LHCN-M2 (cell line): ENCODE results near the gene GALNTL6. TPM values are rescaled to one million over a fixed set of nuclear protein-coding genes. Genes with fewer than 3 reads are reported as not detected.

Source experiments
- DNase-seq: peaks from one replicate; pipeline ENCODE4 v3.0.0-alpha.2; 2012; ENCODE audit warnings: low read depth
- total RNA-seq: library from RNA; depleted of rRNA; stranded (reverse); fragments of >200 nt; gene quantifications from 2 replicates; pipeline ENCODE4 v1.2.3, GENCODE V29; 2014

The GALNTL6 gene
- total RNA-seq, 1 experiment from 2014 or later: 0.06 TPM

DNA sequence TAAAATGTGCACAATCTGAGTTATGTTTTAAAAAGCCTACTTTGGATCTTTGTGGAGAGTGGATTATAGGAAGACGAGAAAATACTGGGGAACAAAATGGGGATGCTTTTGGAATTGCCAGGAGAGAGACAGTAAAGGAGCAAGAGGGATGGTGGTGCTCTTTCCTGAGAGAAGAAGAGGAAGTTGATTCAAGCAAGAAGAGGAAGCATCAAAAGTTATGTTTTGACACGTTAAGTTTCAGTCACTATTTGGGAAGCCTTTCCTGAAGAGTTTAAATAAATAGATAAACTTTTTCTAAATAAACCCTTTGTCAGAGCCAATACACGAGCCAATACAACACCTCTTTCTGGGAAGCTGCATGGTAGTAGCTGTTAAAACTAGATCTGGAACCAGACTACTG, 394.1 kb downstream of the GALNTL6 start:
- DNase-seq: no peak

DNA sequence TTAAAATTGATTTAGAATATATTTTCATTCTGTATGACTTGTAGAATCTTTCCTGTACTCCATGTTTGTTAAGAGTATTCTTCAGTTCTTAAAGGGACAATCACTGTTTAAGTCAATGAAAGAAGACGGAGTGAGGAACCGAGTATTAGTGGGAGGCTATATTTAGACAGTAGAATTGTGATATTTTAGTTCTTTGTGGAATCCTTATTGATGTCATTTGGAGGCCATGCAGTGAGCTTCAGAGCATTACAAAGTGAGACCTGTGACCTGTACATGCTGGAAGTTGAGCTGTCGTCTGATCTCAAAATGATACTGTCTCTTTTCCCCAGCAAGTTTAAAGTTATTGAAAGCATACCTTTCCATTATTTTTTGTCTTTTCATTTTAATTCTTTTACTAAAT, 394.7 kb downstream of the GALNTL6 start:
- no peak for DNase-seq

DNA sequence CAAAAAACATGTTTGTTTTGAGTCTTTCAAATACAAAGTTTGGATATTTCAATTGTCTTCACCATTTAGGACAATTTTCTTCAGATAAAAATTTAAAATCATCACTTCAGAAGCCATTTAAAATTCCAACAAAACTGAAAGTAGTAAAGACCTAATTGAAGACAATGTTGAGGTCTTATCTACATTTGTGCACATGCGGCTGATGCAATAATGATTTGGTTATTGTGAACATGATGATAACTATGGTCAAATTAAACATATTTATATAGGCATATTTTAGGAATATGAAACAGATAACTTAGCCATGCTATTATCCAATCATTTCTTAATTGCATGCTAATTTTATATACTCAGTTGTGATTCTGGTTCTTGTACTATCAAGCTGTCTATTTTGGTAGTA, 407.5 kb downstream of the GALNTL6 start:
- DNase-seq: no peak

DNA sequence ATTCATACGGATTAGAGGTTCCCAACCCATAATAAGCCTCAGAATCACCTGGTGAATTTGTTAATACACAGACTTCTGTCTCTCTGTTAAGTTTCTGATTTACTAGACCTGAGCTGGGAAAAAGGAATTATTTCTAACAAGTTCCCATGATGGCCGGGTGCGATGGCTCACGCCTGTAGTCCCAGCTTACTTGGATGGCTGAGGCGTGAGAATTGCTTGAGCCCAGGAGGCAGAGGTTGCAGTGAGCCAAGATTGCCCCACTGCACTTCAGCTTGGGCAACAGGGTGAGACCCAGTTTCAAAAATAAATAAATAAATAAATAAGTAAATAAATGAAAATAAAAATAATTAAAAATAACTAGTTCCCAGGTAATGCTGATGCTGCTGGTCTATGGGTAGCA, 412.3 kb downstream of the GALNTL6 start:
- DNase-seq: no peak

DNA sequence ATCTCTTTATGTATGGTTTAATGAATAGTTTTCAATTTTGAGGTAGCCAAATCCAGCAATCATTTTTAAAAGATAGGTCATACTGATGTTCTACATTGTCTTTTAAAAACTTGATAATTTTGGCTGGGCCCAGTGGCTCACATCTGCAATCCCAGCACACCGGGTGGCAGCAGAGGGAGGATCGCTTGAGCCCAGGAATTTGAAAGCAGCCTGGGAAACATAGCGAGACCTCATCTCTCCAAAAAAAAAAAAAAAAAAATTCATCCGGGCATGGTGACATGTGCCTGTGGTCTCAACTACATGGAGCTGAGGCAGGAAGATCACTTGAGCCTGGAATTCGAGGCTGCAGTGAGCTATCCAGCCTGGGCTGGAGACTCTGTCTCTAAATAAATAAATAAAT, 419.8 kb downstream of the GALNTL6 start:
- peak; percentile 10 for DNase-seq

DNA sequence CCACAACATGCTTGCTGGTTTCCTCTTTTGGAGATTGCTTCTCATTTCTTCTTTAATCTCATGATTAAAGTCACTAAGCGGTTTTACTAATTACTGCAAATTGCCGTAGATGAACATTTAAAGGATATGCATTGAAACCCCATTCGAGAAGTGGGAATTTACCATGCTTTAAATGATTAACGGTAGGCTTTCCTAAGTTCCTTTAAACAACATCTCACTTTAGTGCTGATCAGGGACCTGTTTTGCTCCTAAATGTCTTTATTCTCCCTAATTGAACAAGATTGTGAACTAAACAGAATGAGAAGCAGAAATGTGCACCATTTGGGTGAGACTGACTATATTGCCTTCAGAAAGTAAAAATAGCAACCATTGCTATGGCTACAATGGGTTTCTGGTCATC, 430.3 kb downstream of the GALNTL6 start:
- no peak for DNase-seq

DNA sequence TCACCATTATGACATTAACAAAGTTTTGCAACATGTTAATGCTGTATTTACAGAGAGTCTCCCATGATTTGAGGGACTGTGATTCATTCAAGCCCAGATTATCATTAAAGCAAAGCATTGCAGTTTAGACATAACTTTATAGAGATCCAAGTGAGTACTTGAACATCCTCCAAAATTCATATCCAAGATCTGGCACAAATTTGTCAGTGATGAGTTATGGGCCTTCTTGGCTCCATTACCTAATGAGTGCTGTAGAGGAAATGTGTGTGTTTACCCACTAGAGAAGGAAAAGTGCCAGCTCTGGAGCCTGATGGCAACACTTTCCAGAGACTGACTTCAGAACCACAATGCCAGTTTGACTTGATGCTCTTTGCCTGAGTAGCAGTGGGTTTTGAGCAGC, 432.3 kb downstream of the GALNTL6 start:
- peak; percentile 2 for DNase-seq

DNA sequence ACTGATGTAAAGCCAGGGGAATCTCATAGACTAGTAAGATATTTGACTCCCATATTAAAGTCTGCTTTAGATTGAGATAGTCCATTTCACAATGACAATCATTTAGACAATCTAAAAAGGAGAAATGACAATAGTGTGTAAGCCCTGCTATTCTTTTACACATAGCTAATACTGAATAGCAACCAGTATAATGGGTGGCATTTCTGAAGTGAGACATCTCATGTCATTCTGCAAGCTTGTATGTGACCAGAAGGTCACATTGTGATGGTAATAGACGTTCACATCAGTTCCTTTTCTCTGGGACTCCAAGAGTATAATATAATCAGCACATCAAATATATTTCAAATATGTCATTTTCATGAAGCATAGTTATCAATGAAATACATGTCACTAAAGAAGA, 440.2 kb downstream of the GALNTL6 start:
- DNase-seq: no peak

DNA sequence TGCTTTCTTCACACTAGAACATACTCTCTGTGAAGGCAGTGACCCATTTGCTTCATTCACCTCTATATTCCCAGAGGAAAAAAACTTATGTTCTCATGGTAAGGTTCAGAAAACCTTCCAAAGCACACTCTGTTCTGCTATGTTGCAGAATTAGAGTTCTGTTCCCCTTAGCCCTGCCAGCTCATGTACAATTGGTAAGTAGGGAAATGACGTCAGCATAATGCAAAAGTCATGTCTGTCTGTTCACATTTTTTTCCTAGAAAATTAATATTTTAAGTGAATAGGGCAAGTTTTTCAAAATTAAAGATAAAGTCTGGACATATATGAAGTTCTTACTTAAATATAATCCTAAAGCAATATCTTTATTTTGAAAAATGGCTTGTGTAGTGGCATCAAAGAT, 443.6 kb downstream of the GALNTL6 start:
- no peak for DNase-seq

DNA sequence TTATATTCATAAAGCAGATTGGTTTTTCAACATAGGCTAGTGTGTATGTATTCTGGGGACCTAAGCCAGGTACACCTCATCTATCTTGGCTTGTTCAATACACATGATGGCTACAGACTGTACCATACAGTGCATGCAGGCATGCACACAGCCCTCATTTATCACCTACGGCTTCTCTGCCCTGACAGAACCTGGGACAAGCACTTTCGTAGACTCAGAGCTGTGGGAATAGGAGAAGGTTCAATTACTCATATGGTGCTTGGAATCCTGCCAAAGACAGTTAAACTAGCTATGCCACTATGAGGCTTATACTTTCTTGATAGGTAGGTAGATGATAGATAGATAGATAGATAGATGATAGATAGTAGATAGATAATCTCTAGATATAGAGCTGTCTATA, 457.2 kb downstream of the GALNTL6 start:
- DNase-seq: peak; percentile 14

DNA sequence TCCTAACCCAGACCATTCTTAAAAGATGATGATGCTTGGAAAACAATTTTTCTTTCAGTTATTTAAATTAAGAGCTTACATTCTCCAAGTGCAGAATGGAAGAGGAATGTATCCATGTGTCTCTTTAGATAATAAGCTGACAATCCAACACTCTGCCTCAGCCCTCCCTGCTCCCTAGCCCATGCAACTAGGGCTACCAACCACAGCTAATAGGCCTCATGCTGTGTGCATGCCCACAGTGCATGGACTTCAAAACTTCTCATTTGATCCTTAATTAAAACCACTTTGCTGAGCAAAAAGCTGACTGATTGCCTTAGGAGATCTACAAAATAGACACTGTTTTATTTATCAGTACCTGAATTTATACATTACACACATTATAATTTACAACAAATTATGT, 473.9 kb downstream of the GALNTL6 start:
- no peak for DNase-seq

DNA sequence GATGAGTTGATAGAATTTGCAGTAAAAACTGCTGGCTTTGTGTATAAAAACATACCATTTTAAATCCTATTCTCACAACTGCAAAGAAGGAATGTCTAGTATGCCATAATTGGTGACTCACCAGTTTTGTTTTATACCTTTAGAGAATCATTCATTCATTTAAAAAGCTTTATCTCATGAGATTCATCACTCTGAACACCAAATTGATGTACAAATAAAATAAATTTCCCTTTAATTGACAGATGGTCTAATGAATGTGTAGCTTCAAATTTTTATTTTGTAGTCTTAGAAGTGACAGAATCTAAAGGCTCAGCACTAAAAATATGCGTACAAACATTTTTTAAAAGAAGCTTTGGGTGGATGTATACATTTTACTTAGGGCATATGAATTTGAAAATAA, 492.5 kb downstream of the GALNTL6 start:
- DNase-seq: no peak

DNA sequence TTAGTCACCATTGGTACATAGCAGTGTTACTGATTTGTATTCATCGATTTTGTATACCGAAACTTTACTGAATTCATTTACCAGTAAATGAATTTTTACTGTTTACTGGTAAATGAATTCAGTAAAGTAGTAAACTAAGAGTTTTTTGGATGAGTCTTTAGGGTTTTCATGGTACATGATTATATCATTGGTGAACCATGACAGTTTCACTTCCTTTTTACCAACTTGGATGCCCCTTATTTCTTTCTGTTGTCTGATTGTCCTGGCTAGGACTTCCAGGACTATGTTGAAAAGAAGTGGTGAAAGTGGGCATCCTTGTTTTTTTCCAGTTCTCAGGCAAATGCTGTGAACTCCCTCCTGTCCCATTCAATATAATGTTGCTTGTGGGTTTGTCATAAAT, 494.9 kb downstream of the GALNTL6 start:
- DNase-seq: no peak

DNA sequence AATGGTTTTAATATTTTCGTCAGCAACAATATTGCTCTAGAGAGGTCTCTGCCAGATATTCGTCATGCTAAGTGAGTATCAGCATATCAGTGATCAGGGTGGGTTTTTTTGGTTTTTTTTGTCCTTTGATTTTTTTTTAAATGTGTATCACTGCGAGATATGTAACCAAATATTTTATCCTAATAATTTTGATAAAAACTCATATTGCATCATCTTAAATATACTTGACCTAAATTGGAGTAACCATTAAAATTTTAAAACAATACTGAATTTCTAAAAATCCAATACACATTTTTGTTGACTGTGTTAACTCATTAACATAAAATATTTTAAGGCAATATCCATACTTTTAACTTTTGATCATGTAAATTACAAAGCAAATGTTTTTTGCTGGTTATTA, 498.5 kb downstream of the GALNTL6 start:
- DNase-seq: no peak

DNA sequence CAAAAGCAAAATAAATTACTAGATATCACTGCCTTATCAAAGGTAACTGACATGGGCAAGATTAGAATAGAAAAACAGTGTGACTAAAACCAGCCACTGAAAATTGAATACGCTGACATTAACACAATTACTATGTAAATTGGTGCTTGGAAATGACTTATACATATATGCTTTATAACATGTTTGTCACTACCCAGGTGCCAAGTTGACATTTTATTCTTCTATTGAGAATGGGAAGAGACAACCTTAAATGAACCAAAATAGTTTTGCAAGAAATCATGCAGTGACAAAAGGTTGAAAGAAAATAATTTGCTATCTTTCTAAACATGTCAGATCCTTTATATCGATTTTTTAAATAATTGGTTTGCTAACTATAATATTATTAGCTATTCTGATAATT, 510.1 kb downstream of the GALNTL6 start:
- DNase-seq: no peak

DNA sequence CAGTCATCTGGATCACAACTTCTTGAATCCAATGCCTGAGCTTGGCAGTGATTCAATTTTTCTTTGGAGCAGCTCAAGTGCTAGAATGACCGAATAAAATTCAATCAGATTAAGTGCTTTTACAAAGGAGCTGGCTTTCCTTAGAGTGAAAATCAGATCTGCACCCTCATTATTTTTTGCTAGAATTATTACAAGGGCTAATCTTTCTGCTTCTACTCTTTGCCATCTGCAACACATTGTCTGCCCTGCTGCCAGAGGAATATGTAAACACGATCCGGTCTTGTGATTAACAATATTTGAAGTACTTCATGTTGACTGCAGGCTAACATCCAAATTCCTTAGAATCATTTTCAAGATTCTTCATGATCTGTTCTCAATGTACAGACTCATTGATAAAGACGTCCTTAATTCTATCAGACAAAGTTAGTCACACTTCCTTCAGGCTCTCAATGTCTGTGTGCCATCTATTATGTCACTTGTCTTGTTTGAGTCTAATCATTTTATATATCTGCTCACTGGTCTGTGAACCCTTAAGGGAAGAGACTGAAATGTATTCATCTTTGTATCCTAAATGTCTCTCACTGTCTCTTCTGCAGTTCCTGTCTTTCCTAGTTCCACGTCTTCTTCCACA, 531.2 kb downstream of the GALNTL6 start:
- DNase-seq: no peak

DNA sequence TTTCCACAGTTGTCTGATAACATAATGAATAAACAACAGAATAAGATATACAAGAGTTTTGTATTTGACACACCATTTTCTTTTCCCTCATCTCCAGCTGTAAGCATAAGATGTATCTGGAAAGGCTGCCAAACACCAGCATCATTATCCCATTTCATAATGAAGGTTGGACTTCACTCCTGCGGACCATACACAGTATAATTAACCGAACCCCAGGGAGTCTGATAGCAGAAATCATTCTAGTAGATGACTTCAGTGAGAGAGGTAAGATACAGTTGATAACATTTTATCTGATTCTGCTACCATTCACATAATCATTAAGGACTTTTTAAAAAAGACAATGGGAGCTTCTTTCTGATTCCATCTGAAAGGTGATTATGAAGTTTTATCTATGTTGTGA, 535.2 kb downstream of the GALNTL6 start:
- DNase-seq: no peak

DNA sequence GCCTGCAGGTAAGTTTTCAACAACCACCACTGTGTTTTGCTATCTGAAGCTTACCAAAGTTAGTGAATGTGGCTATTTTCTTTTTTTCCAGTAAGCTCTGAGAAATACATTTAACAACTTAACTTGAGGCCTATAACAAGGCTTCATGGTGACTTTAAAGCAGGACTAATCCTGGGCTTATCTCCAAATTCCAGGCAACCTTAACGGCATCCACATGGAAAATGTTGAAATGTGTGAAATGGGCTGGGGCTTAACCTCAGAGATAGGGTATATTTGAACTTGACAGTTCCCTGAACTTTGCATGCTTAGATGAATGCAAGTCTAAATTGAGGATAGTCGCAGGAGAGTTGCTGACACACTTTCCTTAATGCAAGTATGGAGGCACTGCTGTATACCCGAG, 539.2 kb downstream of the GALNTL6 start:
- DNase-seq: no peak

DNA sequence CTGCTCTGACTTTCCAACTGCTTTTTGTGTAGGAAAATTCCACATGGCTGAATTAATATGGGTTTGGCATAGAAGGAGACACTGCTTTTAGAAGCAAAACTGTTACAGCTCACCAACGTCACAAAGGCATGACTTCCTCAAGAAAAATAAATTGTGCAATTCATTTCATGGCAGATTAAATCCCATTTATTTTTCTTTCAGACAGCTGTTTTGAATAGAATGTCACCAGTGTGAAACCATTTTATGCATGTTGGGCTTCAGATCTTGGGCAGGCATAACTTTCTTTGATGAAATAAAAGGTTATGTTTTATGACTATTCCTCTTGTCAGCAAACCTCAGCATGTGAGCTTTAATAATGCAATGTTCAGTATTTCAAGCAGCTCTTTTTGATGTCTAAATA, 542.8 kb downstream of the GALNTL6 start:
- DNase-seq: peak; percentile 75

DNA sequence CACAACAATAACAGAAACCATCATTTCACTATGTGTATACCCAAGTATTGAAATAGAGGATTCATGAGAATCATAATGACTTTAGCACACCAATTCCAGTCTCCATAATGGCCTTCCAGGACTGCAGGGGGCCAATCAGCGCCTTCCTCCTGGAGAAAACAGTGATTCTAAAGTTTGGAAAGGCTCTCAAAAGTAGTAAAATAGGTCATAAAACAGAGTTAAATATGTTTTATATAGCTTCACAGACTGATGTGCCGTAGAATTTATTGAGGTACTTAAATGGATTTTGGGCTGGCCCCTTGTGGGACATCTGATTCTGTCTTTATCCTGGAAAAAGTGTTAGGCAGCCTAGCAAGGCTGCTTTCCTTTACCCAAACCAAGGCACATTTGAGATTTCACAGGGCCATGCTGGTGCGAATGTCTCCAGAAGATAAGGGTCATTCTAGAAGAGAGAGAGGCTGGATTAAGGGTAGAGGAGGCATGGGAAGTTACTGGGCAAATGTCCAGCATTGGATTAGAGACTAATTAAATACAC, 543.9 kb downstream of the GALNTL6 start:
- no peak for DNase-seq

DNA sequence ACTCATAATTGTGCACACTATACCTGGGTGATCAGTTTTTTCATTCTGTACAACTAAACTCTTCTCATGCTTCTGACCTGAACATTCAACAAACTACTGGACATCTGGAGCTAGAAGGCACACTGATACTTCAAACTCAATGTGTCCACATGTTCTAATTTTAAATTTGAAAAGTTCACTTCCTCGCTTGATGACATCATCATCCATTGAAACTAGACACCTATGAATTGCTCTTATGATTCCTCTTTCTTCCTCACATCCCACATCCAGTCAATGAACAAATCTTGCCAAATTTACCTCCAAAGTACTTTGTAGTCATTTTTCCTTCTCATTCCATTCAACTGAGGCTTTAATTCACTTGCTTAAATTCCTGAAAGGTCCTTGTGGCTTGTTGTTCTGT, 549.4 kb downstream of the GALNTL6 start:
- DNase-seq: peak; percentile 12

DNA sequence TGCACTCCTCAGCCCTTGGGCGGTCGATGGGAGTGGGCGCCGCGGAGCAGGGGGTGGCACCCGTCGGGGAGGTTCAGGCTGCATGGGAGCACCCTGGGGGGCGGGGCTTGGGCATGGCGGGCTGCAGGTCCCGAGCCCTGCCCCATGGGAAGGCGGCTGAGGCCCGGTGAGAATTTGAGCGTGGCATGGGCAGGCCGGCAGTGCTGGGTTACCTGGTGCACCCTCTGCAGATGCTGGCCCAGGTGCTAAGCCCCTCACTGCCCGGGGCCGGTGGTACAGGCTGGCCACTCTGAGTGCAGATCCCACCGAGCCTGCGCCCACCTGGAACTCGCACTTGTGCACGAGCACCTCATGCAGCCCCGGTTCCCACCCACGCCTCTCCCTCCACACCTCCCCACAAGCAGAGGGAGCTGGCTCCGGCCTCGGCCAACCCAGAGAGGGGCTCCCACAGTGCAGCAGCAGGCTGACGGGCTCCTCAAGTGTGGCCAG, 556.3 kb downstream of the GALNTL6 start:
- DNase-seq: no peak

DNA sequence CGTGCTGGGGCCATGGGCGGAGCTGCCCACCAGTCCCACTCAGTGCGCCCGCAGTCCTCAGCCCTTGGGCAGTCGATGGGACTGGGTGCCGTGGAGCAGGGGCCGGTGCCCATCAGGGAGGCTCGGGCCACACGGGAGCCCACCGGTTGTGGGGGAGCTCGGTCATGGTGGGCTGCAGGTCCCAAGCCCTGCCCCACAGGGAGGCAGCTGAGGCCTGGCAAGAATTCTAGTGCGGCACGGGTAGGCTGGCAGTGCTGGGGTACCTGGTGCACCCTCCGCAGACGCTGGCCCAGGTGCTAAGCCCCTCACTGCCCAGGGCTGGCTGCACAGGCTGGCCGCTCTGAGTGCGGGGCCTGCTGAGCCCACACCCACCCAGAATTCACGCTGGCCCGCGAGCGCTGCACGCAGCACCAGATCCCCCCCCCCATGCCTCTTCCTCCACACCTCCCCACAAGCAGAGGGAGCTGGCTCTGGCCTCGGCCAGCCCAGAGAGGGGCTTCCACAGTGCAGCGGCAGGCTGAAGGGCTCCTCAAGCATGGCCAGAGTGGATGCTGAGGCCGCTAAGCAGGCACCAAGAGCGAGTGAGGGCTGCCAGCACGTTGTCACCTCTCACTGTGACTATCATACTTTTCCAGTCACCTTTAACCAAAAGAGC, 564.4 kb downstream of the GALNTL6 start:
- DNase-seq: no peak
